ENCODE measurements around the gene PJVK.
"Not testable (repeated sequence)": the region's sequence is repeated elsewhere in the genome, so short reads cannot be mapped to it uniquely, and the experiment has no call there.

The PJVK gene

DNA sequence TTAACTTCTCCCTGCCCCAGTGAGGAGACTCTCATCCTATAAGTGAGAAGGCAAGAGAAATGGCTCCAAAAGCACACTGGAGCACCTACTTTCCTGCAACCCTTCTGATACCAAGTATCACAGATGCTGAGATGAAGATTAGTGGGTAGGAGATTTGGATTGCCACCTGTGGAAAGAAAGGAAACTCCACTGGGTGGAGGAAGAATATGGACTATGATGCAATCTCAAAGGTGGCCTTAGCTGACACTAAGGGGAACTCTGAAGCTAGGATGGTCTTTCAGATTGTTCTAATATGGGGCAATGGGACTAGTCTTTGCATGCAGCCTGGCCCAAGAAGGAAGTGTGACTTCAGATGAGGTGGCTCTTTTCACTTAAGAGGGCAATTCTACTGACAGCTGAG, 21.8 kb upstream of the PJVK start:
- DNase-seq (ENCODE audit: low spot score): no peak

DNA sequence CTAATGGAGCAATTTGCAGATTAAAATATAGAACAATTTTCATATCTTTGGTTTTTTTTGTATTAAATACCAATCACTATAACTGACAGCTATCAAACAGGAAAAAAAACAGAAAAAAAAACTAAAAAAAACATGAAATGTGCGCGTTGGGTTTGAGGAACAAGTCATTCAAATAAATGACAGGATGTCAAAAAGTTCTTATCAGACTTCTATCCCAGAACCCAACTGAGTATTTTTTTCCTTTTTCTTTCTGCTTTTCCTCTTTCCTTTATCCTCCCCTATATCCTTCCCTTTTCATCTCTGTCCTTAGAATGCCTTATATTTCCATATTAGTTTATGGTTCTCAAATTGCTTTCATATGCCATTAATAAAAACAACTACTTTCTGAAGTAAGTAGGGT, 14.5 kb upstream of the PJVK start:
- no peak for DNase-seq (ENCODE audit: low spot score)

- DNase-seq (ENCODE audit: low spot score): no peak
Measured at GRCh38 chr2:178441426-178441825, 9.8 kb upstream of the PJVK start.

- DNase-seq (ENCODE audit: low spot score): no peak
Measured at GRCh38 chr2:178448968-178449661, 2.1 kb upstream of the PJVK start.

- no peak for DNase-seq (ENCODE audit: low spot score)
Measured at GRCh38 chr2:178449700-178450523, 1.3 kb upstream of the PJVK start.

- DNase-seq (ENCODE audit: low spot score): no peak
Measured at GRCh38 chr2:178450524-178450773, 729 bp upstream of the PJVK start.

DNA sequence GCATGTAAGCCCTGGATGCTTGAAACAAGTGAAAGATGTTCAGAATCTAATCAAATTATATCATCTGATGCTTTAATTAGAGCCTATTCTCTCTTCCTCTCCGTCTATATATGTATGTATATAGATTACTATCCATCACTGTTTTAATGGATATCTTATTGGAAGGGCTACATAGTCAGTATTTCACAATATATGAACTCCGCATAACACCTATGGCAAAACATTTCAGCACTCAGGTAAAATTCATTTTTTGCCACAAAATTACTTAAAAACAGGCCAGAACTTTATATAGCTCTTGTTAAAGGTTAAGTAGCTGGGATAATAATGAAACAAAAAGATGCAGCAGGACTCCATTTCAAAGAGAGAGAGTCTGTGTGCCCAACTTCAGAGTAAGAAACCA, 1.2 kb downstream of the PJVK start:
- DNase-seq (ENCODE audit: low spot score): no peak

DNA sequence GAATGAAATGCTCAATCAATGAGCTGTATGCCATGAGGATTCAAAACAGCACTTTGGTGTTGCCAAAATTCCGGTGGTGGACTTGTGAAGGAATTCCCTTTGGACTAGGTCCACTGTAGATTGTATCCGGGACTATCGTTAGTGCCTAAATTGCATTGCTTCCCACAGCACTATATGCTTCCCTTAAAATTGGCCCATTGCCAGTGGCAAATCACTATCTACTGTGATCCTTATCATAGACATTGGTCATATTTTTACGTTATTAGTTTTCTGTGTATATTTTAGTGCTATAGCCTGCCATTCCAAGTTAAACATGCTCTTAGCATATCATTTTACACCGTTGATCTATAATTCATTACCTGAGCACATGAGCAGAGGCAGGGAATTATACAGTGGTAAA, 1.7 kb downstream of the PJVK start:
- DNase-seq (ENCODE audit: low spot score): no peak

GRCh38 chr2:178455947-178456346, 4.8 kb downstream of the PJVK start:
- no peak for DNase-seq (ENCODE audit: low spot score)

- no peak for DNase-seq (ENCODE audit: low spot score)
Measured at GRCh38 chr2:178457390-178457886, 6.3 kb downstream of the PJVK start.

DNA sequence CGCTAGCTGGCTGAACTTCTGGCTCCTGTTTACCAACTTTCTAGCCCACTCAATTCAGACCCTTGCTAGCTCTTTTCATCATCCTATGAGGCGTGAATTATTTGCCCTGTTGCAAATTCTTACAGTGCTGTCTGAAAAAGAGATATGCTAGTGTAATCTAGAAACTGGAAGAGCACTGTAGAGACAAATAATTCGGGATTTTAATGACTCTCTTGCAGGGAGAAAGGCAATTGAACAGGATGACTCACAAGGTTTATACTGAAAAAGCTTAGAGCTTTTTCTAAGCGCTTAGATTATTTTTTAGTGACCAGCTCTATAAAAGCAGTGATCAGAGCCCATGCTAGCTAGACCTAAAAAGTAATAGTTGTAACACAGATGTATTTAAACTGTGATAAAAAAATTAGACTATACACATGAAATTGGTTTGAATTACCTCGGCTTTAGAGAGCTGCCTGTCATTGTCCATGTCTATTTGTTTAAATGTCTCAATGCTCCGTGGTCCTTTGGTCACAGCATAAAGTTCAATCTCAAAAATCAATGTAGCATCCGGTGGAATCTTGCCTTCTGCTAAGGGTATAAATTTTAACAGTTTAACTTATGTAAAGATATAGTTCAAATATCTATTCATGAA, 18.2 kb downstream of the PJVK start:
- no peak for DNase-seq (ENCODE audit: low spot score)

- not testable (repeated sequence) for DNase-seq (ENCODE audit: low spot score)
Measured at GRCh38 chr2:178471313-178471712, 20.1 kb downstream of the PJVK start.

DNA sequence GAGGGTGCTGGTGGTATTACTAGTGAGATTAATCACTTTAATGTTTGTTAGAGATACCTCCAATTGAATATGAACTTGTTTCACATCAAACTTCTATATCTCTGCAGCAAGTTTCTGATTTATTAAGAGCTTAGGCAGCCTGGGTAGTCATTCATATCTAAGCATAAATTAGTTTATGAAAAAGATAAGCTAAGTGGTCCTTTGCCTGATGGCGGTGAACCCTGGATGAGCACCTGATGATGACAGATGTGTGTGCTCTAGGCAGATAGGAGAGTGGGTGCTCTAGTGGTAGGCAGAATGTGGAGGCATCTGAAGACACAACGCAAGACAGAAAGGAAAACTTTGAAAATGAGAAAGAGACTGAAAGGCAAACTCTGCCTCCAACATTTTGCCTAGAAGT, 22.2 kb downstream of the PJVK start:
- DNase-seq (ENCODE audit: low spot score): no peak

DNA sequence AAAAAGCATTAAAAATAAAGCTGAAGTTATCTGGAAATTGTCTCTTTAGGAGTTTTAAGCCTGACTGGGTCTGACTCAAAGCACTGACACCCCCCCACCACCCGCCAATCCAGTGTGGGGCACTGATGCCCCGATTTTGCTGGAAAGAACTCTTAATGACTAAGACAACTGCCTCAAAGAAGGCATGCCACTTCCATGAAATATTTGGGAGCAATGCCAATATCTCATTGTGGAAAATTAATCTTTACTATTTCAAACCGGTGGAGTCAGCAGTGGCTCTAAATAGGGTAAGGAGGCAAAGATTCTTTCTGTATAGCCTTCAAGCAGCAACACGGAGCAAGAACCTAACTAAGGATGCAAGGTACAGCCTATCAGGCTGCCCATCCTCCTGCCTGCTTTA, 22.8 kb downstream of the PJVK start:
- no peak for DNase-seq (ENCODE audit: low spot score)

- DNase-seq (ENCODE audit: low spot score): no peak
Measured at GRCh38 chr2:178474560-178474959, 23.4 kb downstream of the PJVK start.

DNA sequence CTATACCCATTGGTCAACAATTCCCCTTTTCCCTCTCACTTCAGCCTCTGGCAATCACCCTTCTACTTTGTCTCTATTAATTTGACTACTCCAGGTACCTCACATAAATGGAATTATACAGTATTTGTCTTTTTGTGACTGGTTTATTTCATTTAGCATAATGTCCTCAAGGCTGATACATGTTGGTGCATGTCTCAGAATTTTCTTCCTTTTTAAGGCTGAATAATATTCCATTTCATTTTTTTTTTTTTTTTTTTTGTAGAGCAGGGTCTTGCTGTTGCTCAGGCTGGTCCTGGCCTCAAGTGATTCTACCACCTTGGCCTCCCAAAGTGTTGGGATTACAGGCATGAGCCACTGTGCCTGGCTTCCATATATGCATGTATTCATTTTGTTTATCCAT, 25.3 kb downstream of the PJVK start:
- no peak for DNase-seq (ENCODE audit: low spot score)

DNA sequence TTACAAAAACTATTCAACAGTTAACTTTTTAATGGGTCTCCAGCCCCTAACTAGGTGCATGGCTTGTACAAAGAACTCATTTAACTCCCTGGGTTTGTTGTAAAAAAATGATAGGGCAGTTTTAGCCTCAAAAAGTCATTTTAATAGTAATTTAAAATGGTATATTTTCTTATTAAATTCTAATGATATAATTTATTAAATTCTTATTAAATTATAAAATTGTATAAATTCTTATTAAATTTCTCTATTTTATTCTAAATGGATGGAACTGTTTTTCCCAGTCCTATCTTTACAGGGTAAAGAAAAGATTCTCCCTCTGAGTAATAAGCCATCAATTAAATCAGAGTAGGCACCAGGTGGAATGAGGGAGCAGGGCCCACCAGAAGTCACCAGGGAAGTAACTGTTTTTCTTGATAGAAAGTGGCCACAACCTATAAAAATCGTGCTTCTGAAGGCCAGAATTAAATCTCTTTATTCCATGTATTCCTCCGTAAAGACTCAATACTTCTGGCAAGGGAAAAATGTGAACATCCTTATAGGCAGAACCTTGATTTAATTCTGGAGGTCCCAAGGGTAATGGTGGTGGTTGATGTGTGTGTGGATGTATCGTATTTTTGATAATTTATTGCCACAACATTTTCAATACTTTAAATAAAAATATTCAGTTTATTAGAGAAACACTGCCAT, 26.4 kb downstream of the PJVK start:
- no peak for DNase-seq (ENCODE audit: low spot score)

- no peak for DNase-seq (ENCODE audit: low spot score)
Measured at GRCh38 chr2:178478130-178478438, 26.9 kb downstream of the PJVK start.

GRCh38 chr2:178478439-178479274, 27.5 kb downstream of the PJVK start, which contains the start of gene FKBP7:
FKBP7 (minus strand) TSS chr2:178478600; CDS start chr2:178478499, 101 bp downstream.
- peak; percentile 81 for DNase-seq (ENCODE audit: low spot score)

- DNase-seq (ENCODE audit: low spot score): no peak
Measured at GRCh38 chr2:178479275-178479616, 28.1 kb downstream of the PJVK start.

GRCh38 chr2:178479758-178480226, 28.6 kb downstream of the PJVK start:
- no peak for DNase-seq (ENCODE audit: low spot score)

All from CD4-positive, alpha-beta T cell treated with Interleukin-6 at 100 ng/mL for 8 hours (primary cell).